Neural cell (in vitro differentiated cells): ENCODE results near the gene KCNAB1. TPM values are rescaled to one million over a fixed set of nuclear protein-coding genes. Genes with fewer than 3 reads are reported as not detected.

Experiments used
- H2AFZ ChIP-seq: fragments of 200-600, 300-800 bp; sonication (generic), shearing (Covaris generic); 2 replicates; pipeline ENCODE4 v1.6.0; 2014; ENCODE audit warnings: low read depth, mild to moderate bottlenecking, antibody characterized with exemption, low read length, moderate library complexity
- H3F3A ChIP-seq: fragments of 200-600 bp; shearing (Covaris generic); 2 replicates; pipeline ENCODE4 v1.6.1; 2016; ENCODE audit warnings: mild to moderate bottlenecking, moderate library complexity, mixed read lengths, antibody characterized with exemption, low read length; ENCODE audit not compliant: insufficient read depth, poor library complexity, severe bottlenecking
- H3K27ac ChIP-seq: fragments of 200-600, 300-800 bp; sonication (generic), shearing (Covaris generic); 2 replicates; pipeline ENCODE4 v1.5.1; 2014; ENCODE audit warnings: mild to moderate bottlenecking, low read length, moderate library complexity
- H3K27me3 ChIP-seq: fragments of 300-800, 200-600 bp; sonication (generic), shearing (Covaris generic); 2 replicates; pipeline ENCODE4 v1.6.0; 2014; ENCODE audit warnings: mild to moderate bottlenecking, low read depth, low read length, moderate library complexity; ENCODE audit not compliant: insufficient read depth
- H3K36me3 ChIP-seq: fragments of 300-800, 200-600 bp; sonication (generic), shearing (Covaris generic); 2 replicates; pipeline ENCODE4 v1.5.1; 2014; ENCODE audit warnings: mild to moderate bottlenecking, antibody characterized with exemption, low read length, moderate library complexity; ENCODE audit not compliant: insufficient read depth
- H3K4me2 ChIP-seq: fragments of 300-800, 200-600 bp; sonication (generic), shearing (Covaris generic); 2 replicates; pipeline ENCODE4 v1.6.0; 2014; ENCODE audit warnings: mild to moderate bottlenecking, low read length
- H3K4me3 ChIP-seq: fragments of 300-800, 200-600 bp; sonication (generic), shearing (Covaris generic); 2 replicates; pipeline ENCODE4 v1.5.1; 2014; ENCODE audit warnings: mild to moderate bottlenecking, low read length, moderate library complexity
- H3K79me2 ChIP-seq: fragments of 200-600 bp; shearing (Covaris generic); replicated peaks from 2 replicates; pipeline ENCODE4 v1.6.0; 2014; ENCODE audit warnings: mild to moderate bottlenecking, low read length, moderate library complexity; ENCODE audit not compliant: insufficient read depth
- H3K9ac ChIP-seq: fragments of 300-800, 200-600 bp; sonication (generic), shearing (Covaris generic); 2 replicates; pipeline ENCODE4 v1.6.1; 2016; ENCODE audit warnings: mild to moderate bottlenecking, low read length, mixed read lengths
- H3K9me2 ChIP-seq: fragments of 200-600 bp; shearing (Covaris generic); 2 replicates; pipeline ENCODE4 v1.6.1; 2016; ENCODE audit warnings: mild to moderate bottlenecking, low read length, mixed read lengths; ENCODE audit not compliant: insufficient read depth
- H3K9me3 ChIP-seq: fragments of 200-600, 300-800 bp; sonication (generic), shearing (Covaris generic); 2 replicates; pipeline ENCODE4 v1.6.1; 2016; ENCODE audit warnings: mild to moderate bottlenecking, mixed run types, low read length, moderate library complexity, mixed read lengths
- H4K20me1 ChIP-seq: fragments of 200-600 bp; shearing (Covaris generic); 2 replicates; pipeline ENCODE4 v1.6.1; 2016; ENCODE audit warnings: mild to moderate bottlenecking, mixed run types; ENCODE audit not compliant: insufficient read depth
- CTCF ChIP-seq: fragments of 450-650 bp; IDR thresholded peaks from 2 replicates; pipeline ENCODE4 v1.5.1; 2014; ENCODE audit warnings: antibody characterized with exemption, mild to moderate bottlenecking, moderate library complexity; ENCODE audit not compliant: poor library complexity, severe bottlenecking
- EP300 ChIP-seq: fragments of 450-650 bp; conservative IDR thresholded peaks from 2 replicates; pipeline ENCODE4 v1.6.1; 2014; ENCODE audit warnings: antibody characterized with exemption, mild to moderate bottlenecking, moderate library complexity; ENCODE audit not compliant: poor library complexity, severe bottlenecking
- EZH2 ChIP-seq: fragments of 200-600, 300-800 bp; shearing (Covaris generic), sonication (generic); IDR thresholded peaks from 2 replicates; pipeline ENCODE4 v1.6.1; 2014; ENCODE audit warnings: antibody characterized with exemption, low read length, borderline replicate concordance, mild to moderate bottlenecking; ENCODE audit not compliant: insufficient read depth, poor library complexity, severe bottlenecking
- MXI1 ChIP-seq: fragments of 450-650 bp; conservative IDR thresholded peaks from 2 replicates; pipeline ENCODE4 v1.6.1; 2014; ENCODE audit warnings: antibody characterized with exemption, mild to moderate bottlenecking; ENCODE audit not compliant: poor library complexity, severe bottlenecking
- POLR2AphosphoS5 ChIP-seq: IDR thresholded peaks from 2 replicates; pipeline ENCODE4 v1.6.1; 2012
- RAD21 ChIP-seq: fragments of 450-650 bp; conservative IDR thresholded peaks from 2 replicates; pipeline ENCODE4 v1.6.1; 2014; ENCODE audit warnings: antibody characterized with exemption, mild to moderate bottlenecking, moderate library complexity
- REST ChIP-seq: IDR thresholded peaks from 2 replicates; pipeline ENCODE4 v1.6.1; 2012; ENCODE audit warnings: borderline replicate concordance
- SMC3 ChIP-seq: fragments of 450-650 bp; conservative IDR thresholded peaks from 2 replicates; pipeline ENCODE4 v1.6.1; 2014; ENCODE audit warnings: antibody characterized with exemption, mild to moderate bottlenecking, moderate library complexity; ENCODE audit not compliant: poor library complexity
- TAF1 ChIP-seq: IDR thresholded peaks from 2 replicates; pipeline ENCODE4 v1.6.1; 2012; ENCODE audit warnings: low read depth
- polyA plus RNA-seq: library from polyadenylated mRNA; depleted of rRNA; stranded (reverse); fragments of >200 nt; gene quantifications from 2 replicates; pipeline ENCODE4 v1.2.3, GENCODE V29; 2014

The KCNAB1 gene
- polyA plus RNA-seq, 1 donor from 2014 or later, result 14.9 TPM

- Histone ChIP-seq H3K4me3 (no peak overlapping the region), H3K36me3 (no peaks in the 10 kb centered on the region), H4K20me1 (no peaks in the 10 kb centered on the region), H3K27ac (no peak overlapping the region), H2AFZ (peak overlapping the region; percentile 1), H3K9me3 (no peaks in the 10 kb centered on the region), H3K79me2 (no peaks in the 10 kb centered on the region), H3K4me2 (no peak overlapping the region), H3K9ac (no peak overlapping the region), H3F3A (no peaks in the 10 kb centered on the region), H3K27me3 (no peaks in the 10 kb centered on the region), H3K9me2 (no peaks in the 10 kb centered on the region)
- TF ChIP-seq CTCF, result peak; percentile 92
- TF ChIP-seq POLR2AphosphoS5, result no peak
- TF ChIP-seq MXI1, result peak; percentile 21
- TF ChIP-seq EP300, result peak; percentile 29
- TF ChIP-seq EZH2, result no peak
- TF ChIP-seq TAF1, result no peak
- peak; percentile 97 for TF ChIP-seq RAD21
- no peak for TF ChIP-seq REST
- TF ChIP-seq SMC3, result peak; percentile 97
Observed at GRCh38 chr3:156151824-156152428, 31.5 kb downstream of the KCNAB1 start.

GRCh38 chr3:156158656-156159295 is 38.4 kb downstream of the KCNAB1 start:
- no peaks in the 10 kb centered on the region for H3F3A ChIP-seq
- H3K4me3 ChIP-seq, result no peak overlapping the region
- H3K36me3 ChIP-seq, result no peaks in the 10 kb centered on the region
- no peak overlapping the region for H3K4me2 ChIP-seq
- no peaks in the 10 kb centered on the region for H3K27me3 ChIP-seq
- no peak for TF ChIP-seq RAD21
- no peak for TF ChIP-seq EZH2
- TF ChIP-seq TAF1, result no peak
- no peak for TF ChIP-seq MXI1
- no peak for TF ChIP-seq POLR2AphosphoS5
- no peak for TF ChIP-seq CTCF
- no peak for TF ChIP-seq REST
- no peak for TF ChIP-seq EP300
- TF ChIP-seq SMC3, result no peak
- H3K9me3 ChIP-seq, result no peaks in the 10 kb centered on the region
- no peak overlapping the region for H3K27ac ChIP-seq
- H3K9ac ChIP-seq, result no peak overlapping the region
- no peaks in the 10 kb centered on the region for H3K79me2 ChIP-seq
- H4K20me1 ChIP-seq, result no peaks in the 10 kb centered on the region
- no peak overlapping the region for H2AFZ ChIP-seq
- no peaks in the 10 kb centered on the region for H3K9me2 ChIP-seq
